ENCODE measurements around the gene CEP120. TPM values are rescaled to one million over a fixed set of nuclear protein-coding genes. Genes with fewer than 3 reads are reported as not detected.

CEP120 gene
- polyA plus RNA-seq, 2 of the 4 experiments (the other 2 are of a cell fraction): 10.1 to 40.8 TPM

- no peak for TF ChIP-seq HES2 (IDR thresholded peaks at IDR 0.05)
- TF ChIP-seq USF2 (IDR thresholded peaks at IDR 0.05): no peak
- no peak for TF ChIP-seq FOXS1 (CRISPR knock-in tag; IDR thresholded peaks at IDR 0.05)
- TF ChIP-seq HOXA7 (CRISPR knock-in tag; IDR thresholded peaks at IDR 0.05): no peak
- no peak for TF ChIP-seq FOSL2 (IDR thresholded peaks at IDR 0.05)
- no peak for TF ChIP-seq FOSL2 (CRISPR knock-in tag; IDR thresholded peaks at IDR 0.05)
- TF ChIP-seq NFE2L2 (conservative IDR thresholded peaks at IDR 0.05; ENCODE audit: low read length): no peak
- TF ChIP-seq RCOR1 (IDR thresholded peaks at IDR 0.05; ENCODE audit: low read depth, low read length): no peak
- TF ChIP-seq HMGXB4 (CRISPR knock-in tag; IDR thresholded peaks at IDR 0.05; ENCODE audit: borderline replicate concordance): no peak
- TF ChIP-seq CHD2 (IDR thresholded peaks at IDR 0.05; ENCODE audit: low read length, partially characterized antibody): no peak
- no peak for TF ChIP-seq SREBF2 (IDR thresholded peaks at IDR 0.05)
- TF ChIP-seq NR3C1 (IDR thresholded peaks at IDR 0.05): no peak
Observed at GRCh38 chr5:123455095-123455494, 31.9 kb upstream of the CEP120 start (continued).

GRCh38 chr5:123454259-123454911, 31.2 kb upstream of the CEP120 start:
- Histone ChIP-seq H3K4me2 (peak overlapping the region; percentile 13; the same call in 2 of the 3 replicates), H3K27ac (peak overlapping the region; percentile 3 to 29; a peak in 2 of 6 replicates), H3K4me3 (no peak overlapping the region), H3K4me1 (peaks cover 8% of the 10 kb centered on the region; the same call in 1 of the 3 replicates), H3K9me3 (no peaks in the 10 kb centered on the region)
- ATAC-seq (peak; percentile 24 to 69; a peak in 3 of 6 replicates), FAIRE-seq (no peak), DNase-seq (ENCODE audit: low read depth in 1 of 2, low spot score in 1 of 2) (no peak)
- TF ChIP-seq NFE2L2 (conservative IDR thresholded peaks at IDR 0.05; ENCODE audit: low read length) (peak; percentile 67), MAFK (IDR thresholded peaks at IDR 0.05; ENCODE audit: partially characterized antibody) (peak; percentile 89), POLR2AphosphoS2 (conservative IDR thresholded peaks at IDR 0.05; ENCODE audit: low read length) (no peak), FOSL2 (IDR thresholded peaks at IDR 0.05) (no peak), FOSL2 (CRISPR knock-in tag; IDR thresholded peaks at IDR 0.05) (peak; percentile 58)
- CTCF ChIA-PET: interaction anchor here (3.2 kb wide), 1 partner anchor 31 kb away, joined by 9 read pairs; the partner anchor contains the start of gene CEP120
- POLR2A ChIA-PET: no interaction called here
- 26% methylated on average over 1 of the region's 1 CpG for WGBS (ENCODE audit: missing lambda C conversion rate)

- Histone ChIP-seq H3K4me1 (peaks cover 8% of the 10 kb centered on the region; the same call in 1 of the 3 replicates), H3K9me3 (no peaks in the 10 kb centered on the region), H3K27ac (no peak overlapping the region), H3K4me2 (no peak overlapping the region), H3K4me3 (no peak overlapping the region)
- ATAC-seq: no peak
- CTCF ChIA-PET: no interaction called here
- no peak for DNase-seq (ENCODE audit: low read depth in 1 of 2, low spot score in 1 of 2)
- WGBS (ENCODE audit: missing lambda C conversion rate): 81% methylated on average over 4 of the region's 4 CpGs
- FAIRE-seq: no peak
- POLR2A ChIA-PET: no interaction called here
- TF ChIP-seq EHF (CRISPR knock-in tag; IDR thresholded peaks at IDR 0.05) (no peak), CHD4 (IDR thresholded peaks at IDR 0.05; ENCODE audit: borderline replicate concordance) (no peak), POLR2AphosphoS2 (conservative IDR thresholded peaks at IDR 0.05; ENCODE audit: low read length) (no peak), FOSB (CRISPR knock-in tag; IDR thresholded peaks at IDR 0.05) (no peak), HMGXB4 (CRISPR knock-in tag; IDR thresholded peaks at IDR 0.05; ENCODE audit: borderline replicate concordance) (no peak), PBX3 (IDR thresholded peaks at IDR 0.05) (no peak), RAD21 (conservative IDR thresholded peaks at IDR 0.05 in 1 of 2, IDR thresholded peaks at IDR 0.05 in 1 of 2) (no peak), TFCP2L1 (CRISPR knock-in tag; IDR thresholded peaks at IDR 0.05) (no peak), BCL3 (IDR thresholded peaks at IDR 0.05) (no peak), RFX5 (IDR thresholded peaks at IDR 0.05) (no peak), ZNF302 (CRISPR knock-in tag; IDR thresholded peaks at IDR 0.05) (no peak), TP53 (CRISPR knock-in tag; IDR thresholded peaks at IDR 0.05) (no peak), CHD2 (IDR thresholded peaks at IDR 0.05; ENCODE audit: low read length, partially characterized antibody) (no peak), ELK1 (IDR thresholded peaks at IDR 0.05; ENCODE audit: low read depth, low read length) (no peak), POLR2A (IDR thresholded peaks at IDR 0.05; ENCODE audit: low read length) (no peak), ZSCAN20 (CRISPR knock-in tag; IDR thresholded peaks at IDR 0.05) (no peak), HDAC2 (IDR thresholded peaks at IDR 0.05) (no peak)
Observed at GRCh38 chr5:123452401-123452800, 29.2 kb upstream of the CEP120 start.
